Uterus (tissue), 2 donors: ENCODE measurements around the gene FAM114A1.

Source experiments
- CTCF ChIP-seq, 4 experiments: fragments of 200-600 bp in 2 of 4; fragments of 450-650 bp in 2 of 4; sonication (generic) in 2 of 4; IDR thresholded peaks; one replicate each; pipeline ENCODE4 v1.5.1; 2016 to 2019; ENCODE audit warnings: antibody characterized with exemption in 4 of 4, mild to moderate bottlenecking in 2 of 4, moderate library complexity in 1 of 4
- POLR2A ChIP-seq, 2 donors: fragments of 450-650 bp; IDR thresholded peaks; one replicate each; pipeline ENCODE4 v1.6.1; 2016; ENCODE audit warnings: antibody characterized with exemption in 2 of 2, mild to moderate bottlenecking in 1 of 2, moderate library complexity in 1 of 2

DNA sequence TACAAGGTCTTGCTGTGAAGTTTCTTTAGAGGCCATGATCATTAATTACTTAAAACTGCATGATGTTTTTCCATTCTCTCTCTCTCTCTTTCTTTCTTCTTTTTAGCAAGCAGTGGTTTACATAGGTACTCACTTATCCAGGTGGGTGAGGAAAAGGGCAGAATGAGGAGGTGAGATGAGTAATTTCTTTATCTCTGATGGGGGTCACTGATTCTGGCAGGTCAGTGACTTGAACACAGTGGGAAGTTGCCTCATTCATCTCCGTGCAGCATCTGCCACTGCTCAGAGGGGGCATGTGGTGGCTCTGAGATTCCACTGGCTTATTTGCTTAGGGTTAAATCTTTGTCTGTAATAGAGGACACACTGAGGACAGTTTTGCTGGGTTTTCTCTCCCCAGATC lies 62.6 kb downstream of the FAM114A1 start:
- no peak for TF ChIP-seq POLR2A (IDR thresholded peaks at IDR 0.05)
- no peak for TF ChIP-seq CTCF (IDR thresholded peaks at IDR 0.05)
